Effector memory CD8-positive, alpha-beta T cell (primary cell): ENCODE measurements around the gene CAMTA1.
A peak's percentile ranks its signal among the peaks of the same experiment; 100 is the strongest.

Source experiments
- ATAC-seq: fragments of 150-1000 bp; cut with Tn5 transposase; replicated peaks from 2 replicates; pipeline ENCODE4 v1.10.0; 2021; ENCODE audit warnings: mild to moderate bottlenecking, moderate library complexity
- DNase-seq, 3 experiments: peaks; one replicate each; pipeline ENCODE4 v3.0.0; 2021
- H3K27ac Mint-ChIP-seq, 2 donors: one replicate each; pipeline ENCODE4 v1.8.0; 2022; ENCODE audit warnings: mild to moderate bottlenecking in 2 of 2, mixed read lengths in 2 of 2, moderate library complexity in 2 of 2
- H3K27me3 Mint-ChIP-seq, 2 donors: one replicate each; pipeline ENCODE4 v1.8.0; 2022; ENCODE audit warnings: mixed read lengths in 2 of 2
- H3K36me3 Mint-ChIP-seq: one replicate; pipeline ENCODE4 v1.8.0; 2022; ENCODE audit warnings: mild to moderate bottlenecking, moderate library complexity, mixed read lengths; ENCODE audit not compliant: insufficient read depth
- H3K4me1 Mint-ChIP-seq, 2 donors: one replicate each; pipeline ENCODE4 v1.8.0; 2022; ENCODE audit warnings: low read depth in 2 of 2, mixed read lengths in 2 of 2
- H3K4me3 Mint-ChIP-seq, 2 donors: one replicate each; pipeline ENCODE4 v1.8.0; 2022; ENCODE audit warnings: mild to moderate bottlenecking in 2 of 2, mixed read lengths in 2 of 2, moderate library complexity in 2 of 2
- H3K9me3 Mint-ChIP-seq, 2 donors: one replicate each; pipeline ENCODE4 v1.8.0; 2022; ENCODE audit warnings: mixed read lengths in 2 of 2

CAMTA1 gene

DNA sequence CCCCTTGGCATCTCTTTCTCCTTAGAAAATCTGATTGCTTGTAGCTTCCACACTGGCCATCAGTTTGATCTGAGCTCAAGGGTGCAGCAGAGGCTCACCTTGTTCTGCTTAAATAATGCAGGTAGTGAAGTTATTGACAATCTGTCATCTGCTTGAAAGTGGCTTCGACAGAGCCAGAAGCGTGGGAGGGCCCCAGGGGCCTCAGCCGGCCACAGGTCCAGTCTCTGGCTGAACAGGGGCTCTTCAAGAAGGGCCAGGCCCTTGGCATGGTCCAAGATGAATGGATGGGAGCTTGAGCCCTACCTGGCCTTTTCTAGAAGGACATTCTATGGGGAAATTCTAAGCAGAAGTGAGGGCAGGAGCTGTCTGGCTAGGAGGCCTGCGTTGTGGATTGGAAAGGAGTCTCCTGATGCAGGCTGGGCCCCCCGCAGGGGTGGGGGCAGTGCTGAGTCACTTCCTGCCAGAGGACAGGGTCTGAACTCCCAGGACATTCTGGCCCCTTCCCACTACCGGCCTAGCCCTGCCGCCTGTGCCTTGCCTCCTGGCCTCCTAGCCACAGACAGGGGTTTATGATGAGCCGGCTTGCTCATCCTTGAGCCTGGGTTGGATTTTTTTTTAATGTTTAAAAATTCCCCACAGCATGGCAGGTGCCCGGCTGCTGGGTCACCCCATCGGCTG is 823.5 kb downstream of the CAMTA1 start:
- Mint-ChIP-seq H3K4me3 (no peak overlapping the region), H3K4me1 (no peaks in the 10 kb centered on the region), H3K27me3 (peaks cover 57 to 93% of the 10 kb centered on the region in 2 donors), H3K27ac (no peak overlapping the region), H3K9me3 (no peaks in the 10 kb centered on the region), H3K36me3 (no peaks in the 10 kb centered on the region)
- no peak for ATAC-seq
- DNase-seq: no peak

DNA sequence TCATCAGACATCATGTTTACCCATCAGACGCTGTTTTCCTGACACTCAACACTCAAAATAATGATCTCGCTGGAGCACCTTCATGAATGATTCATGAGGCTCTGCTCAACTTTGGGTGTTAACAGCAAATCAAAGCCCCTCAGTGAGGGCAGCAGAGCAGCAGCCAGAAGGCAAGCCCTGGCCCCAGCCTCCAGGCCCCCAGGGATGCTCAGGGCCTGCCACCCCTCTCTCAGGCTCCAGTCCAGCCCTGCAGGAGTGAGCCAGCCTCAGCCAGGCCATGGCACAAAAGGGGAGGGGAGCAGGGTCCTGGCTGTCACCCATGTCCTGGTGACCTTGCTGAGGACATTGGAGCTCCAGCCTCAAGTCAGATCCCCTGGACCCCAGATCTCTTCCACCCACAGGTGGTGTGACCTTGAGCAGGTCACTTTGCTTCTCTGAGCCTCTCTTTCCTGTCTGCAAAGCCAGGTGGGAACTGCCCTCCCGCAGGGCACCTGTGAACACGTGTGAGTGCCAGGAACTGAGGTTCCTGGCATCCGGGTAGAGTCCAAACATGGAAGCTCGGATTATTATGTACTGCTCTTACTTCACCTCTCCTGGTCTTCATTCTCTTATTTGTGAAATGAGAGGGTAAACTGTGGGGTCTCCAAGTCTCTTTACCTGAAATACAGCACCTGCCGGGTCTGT is 824.2 kb downstream of the CAMTA1 start:
- no peak overlapping the region for H3K27ac Mint-ChIP-seq
- H3K9me3 Mint-ChIP-seq: no peaks in the 10 kb centered on the region
- DNase-seq (no peak), ATAC-seq (no peak)
- H3K4me1 Mint-ChIP-seq: no peaks in the 10 kb centered on the region
- no peaks in the 10 kb centered on the region for H3K36me3 Mint-ChIP-seq
- H3K4me3 Mint-ChIP-seq: no peak overlapping the region
- peaks cover 51 to 93% of the 10 kb centered on the region in 2 donors for H3K27me3 Mint-ChIP-seq

DNA sequence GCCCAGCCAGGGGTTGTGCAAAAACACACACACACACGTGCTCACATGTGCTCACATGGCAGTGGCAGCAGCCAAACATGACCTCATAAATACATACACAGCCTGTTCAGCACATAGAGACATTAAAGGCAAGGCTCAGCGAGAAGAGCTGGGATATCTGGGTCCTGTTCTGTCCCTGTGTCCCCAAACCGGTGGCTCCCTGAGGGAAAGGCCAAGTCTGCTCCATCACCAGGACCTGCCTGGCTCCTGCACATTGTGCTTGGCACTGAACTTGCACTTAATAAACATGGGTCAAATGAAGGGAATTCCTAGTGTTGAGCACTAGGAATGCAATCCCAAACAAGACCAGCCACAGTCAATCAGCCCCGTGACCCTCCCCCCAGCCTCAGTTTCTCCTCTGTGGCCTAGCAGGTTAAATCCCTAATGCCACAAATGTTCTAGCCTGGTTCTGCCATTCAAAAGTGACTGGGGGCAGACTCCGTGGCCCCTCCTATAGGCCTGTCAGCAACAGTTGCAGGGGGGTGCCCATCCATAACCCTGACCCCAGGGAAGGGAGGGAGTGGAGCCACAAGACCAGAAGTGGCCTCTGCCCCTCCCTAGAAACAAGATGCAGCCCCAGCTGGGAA is 825.0 kb downstream of the CAMTA1 start:
- H3K4me1 Mint-ChIP-seq: no peaks in the 10 kb centered on the region
- H3K36me3 Mint-ChIP-seq: no peaks in the 10 kb centered on the region
- ATAC-seq: no peak
- DNase-seq: no peak
- H3K9me3 Mint-ChIP-seq: no peaks in the 10 kb centered on the region
- H3K27ac Mint-ChIP-seq: no peak overlapping the region
- H3K4me3 Mint-ChIP-seq: no peak overlapping the region
- peaks cover 55 to 93% of the 10 kb centered on the region in 2 donors for H3K27me3 Mint-ChIP-seq

- ATAC-seq (no peak), DNase-seq (no peak)
- H3K4me3 Mint-ChIP-seq: no peak overlapping the region
- no peaks in the 10 kb centered on the region for H3K9me3 Mint-ChIP-seq
- H3K27ac Mint-ChIP-seq: no peak overlapping the region
- no peaks in the 10 kb centered on the region for H3K4me1 Mint-ChIP-seq
- no peaks in the 10 kb centered on the region for H3K36me3 Mint-ChIP-seq
- H3K27me3 Mint-ChIP-seq: peaks cover 48 to 88% of the 10 kb centered on the region in 2 donors
These were observed 825.7 kb downstream of the CAMTA1 start for GRCh38 chr1:7610936-7611335.

GRCh38 chr1:7611421-7612010 is 826.3 kb downstream of the CAMTA1 start:
- peaks cover 0 to 2% of the 10 kb centered on the region in 2 donors for H3K9me3 Mint-ChIP-seq
- no peak overlapping the region for H3K4me3 Mint-ChIP-seq
- no peak for ATAC-seq
- no peaks in the 10 kb centered on the region for H3K4me1 Mint-ChIP-seq
- H3K27ac Mint-ChIP-seq: no peak overlapping the region
- H3K36me3 Mint-ChIP-seq: no peaks in the 10 kb centered on the region
- peaks cover 43 to 88% of the 10 kb centered on the region in 2 donors for H3K27me3 Mint-ChIP-seq
- no peak for DNase-seq

DNA sequence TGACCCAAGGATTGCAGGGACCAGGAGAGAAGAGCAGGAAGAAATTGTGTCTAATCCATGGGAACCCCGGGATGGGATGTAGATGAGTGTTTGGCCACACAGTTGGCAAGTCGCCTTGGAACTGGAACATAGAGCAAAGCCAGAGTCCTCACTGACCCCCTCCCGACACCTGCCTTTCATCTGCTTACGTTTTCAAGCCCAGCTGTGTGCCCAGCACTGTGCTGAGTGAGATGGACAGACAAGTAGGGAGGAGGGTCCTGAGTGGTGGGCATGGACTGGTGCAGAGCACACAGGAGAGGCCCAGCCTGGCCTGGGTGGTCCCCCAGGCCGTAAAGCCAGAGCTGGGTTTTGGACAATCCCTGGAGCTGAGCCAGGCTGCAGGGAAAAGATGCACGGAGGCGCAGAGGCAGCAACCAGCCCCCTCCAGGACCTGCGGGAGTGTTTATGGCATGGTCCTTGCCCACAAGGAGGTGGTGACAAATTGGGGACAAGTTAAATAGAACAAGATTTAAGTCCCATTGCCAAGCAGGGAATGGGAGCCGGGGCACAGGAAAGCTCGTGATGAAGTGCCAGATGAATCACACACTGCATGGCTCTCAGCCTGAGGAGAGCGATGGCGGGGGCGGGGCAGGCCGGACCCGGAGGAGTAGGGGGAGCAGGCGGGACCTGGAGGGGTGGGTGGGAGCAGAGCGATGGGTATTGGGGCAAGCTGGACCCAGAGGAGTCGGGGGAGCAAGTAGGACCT is 828.0 kb downstream of the CAMTA1 start:
- Mint-ChIP-seq H3K27ac (no peak overlapping the region), H3K4me3 (no peak overlapping the region), H3K9me3 (peaks cover 0 to 3% of the 10 kb centered on the region in 2 donors), H3K27me3 (peaks cover 31 to 79% of the 10 kb centered on the region in 2 donors), H3K36me3 (no peaks in the 10 kb centered on the region), H3K4me1 (no peaks in the 10 kb centered on the region)
- DNase-seq: no peak
- no peak for ATAC-seq

DNA sequence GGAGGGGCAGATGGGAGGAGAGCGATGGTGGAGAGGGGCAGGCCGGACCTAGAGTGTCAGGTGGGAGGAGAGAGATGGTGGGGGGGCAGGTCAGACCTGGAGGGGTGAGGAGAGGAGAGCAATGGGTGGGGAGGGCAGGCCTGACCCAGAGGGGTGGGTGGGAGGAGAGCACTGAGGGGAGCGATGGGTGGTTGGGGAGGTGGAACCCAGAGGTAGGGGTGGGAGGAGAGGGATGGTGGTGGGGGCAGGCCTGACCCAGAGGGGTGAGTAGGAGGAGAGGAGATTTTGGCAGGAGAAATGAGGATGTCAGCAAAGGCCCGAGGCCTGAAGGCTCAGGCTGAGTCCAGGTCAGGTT is 828.6 kb downstream of the CAMTA1 start:
- H3K27ac Mint-ChIP-seq: no peak overlapping the region
- H3K9me3 Mint-ChIP-seq: peaks cover 0 to 3% of the 10 kb centered on the region in 2 donors
- ATAC-seq (no peak), DNase-seq (no peak)
- no peaks in the 10 kb centered on the region for H3K4me1 Mint-ChIP-seq
- H3K4me3 Mint-ChIP-seq: no peak overlapping the region
- peaks cover 31 to 79% of the 10 kb centered on the region in 2 donors for H3K27me3 Mint-ChIP-seq
- no peaks in the 10 kb centered on the region for H3K36me3 Mint-ChIP-seq

- Mint-ChIP-seq H3K9me3 (peaks cover 0 to 3% of the 10 kb centered on the region in 2 donors), H3K4me1 (no peaks in the 10 kb centered on the region), H3K4me3 (no peak overlapping the region), H3K27me3 (peaks cover 36 to 81% of the 10 kb centered on the region in 2 donors), H3K36me3 (no peaks in the 10 kb centered on the region), H3K27ac (no peak overlapping the region)
- DNase-seq (no peak), ATAC-seq (no peak)
These were observed 829.4 kb downstream of the CAMTA1 start for GRCh38 chr1:7614576-7615074.

GRCh38 chr1:7615138-7615537 is 829.9 kb downstream of the CAMTA1 start:
- Mint-ChIP-seq H3K9me3 (peaks cover 0 to 3% of the 10 kb centered on the region in 2 donors), H3K27ac (no peak overlapping the region), H3K27me3 (peaks cover 31 to 81% of the 10 kb centered on the region in 2 donors), H3K4me1 (no peaks in the 10 kb centered on the region), H3K4me3 (no peak overlapping the region), H3K36me3 (no peaks in the 10 kb centered on the region)
- no peak for ATAC-seq
- DNase-seq: no peak

- Mint-ChIP-seq H3K36me3 (no peaks in the 10 kb centered on the region), H3K9me3 (peaks cover 0 to 3% of the 10 kb centered on the region in 2 donors), H3K27me3 (peaks cover 41 to 83% of the 10 kb centered on the region in 2 donors), H3K4me1 (no peaks in the 10 kb centered on the region), H3K27ac (no peak overlapping the region), H3K4me3 (no peak overlapping the region)
- DNase-seq: peak in 1 of 3 experiments; percentile 11
- no peak for ATAC-seq
These were observed 831.0 kb downstream of the CAMTA1 start for GRCh38 chr1:7616076-7616832.

DNA sequence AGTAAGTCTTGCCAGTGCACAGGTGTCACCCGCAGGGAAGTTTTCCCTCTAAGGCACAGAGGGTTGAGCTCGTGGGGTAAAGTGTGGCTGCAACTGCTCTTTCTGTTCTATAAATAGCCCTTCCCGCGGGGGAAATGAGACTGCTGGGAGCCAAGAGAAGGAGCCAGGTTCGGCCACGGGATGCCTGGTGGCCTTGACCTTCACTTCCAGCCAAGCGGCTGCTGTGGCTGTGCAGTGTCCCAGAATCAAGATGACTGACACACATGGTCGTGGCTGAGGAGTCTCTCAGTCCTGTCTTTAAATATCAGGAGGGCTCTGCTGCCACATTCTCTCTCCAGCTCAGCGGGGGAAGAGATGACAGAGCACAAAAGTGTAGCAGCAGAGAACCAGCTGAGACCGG is 831.7 kb downstream of the CAMTA1 start:
- H3K27ac Mint-ChIP-seq: no peak overlapping the region
- peaks cover 43 to 85% of the 10 kb centered on the region in 2 donors for H3K27me3 Mint-ChIP-seq
- no peaks in the 10 kb centered on the region for H3K4me1 Mint-ChIP-seq
- no peak for ATAC-seq
- no peaks in the 10 kb centered on the region for H3K36me3 Mint-ChIP-seq
- H3K9me3 Mint-ChIP-seq: peaks cover 0 to 3% of the 10 kb centered on the region in 2 donors
- DNase-seq: no peak
- no peak overlapping the region for H3K4me3 Mint-ChIP-seq

DNA sequence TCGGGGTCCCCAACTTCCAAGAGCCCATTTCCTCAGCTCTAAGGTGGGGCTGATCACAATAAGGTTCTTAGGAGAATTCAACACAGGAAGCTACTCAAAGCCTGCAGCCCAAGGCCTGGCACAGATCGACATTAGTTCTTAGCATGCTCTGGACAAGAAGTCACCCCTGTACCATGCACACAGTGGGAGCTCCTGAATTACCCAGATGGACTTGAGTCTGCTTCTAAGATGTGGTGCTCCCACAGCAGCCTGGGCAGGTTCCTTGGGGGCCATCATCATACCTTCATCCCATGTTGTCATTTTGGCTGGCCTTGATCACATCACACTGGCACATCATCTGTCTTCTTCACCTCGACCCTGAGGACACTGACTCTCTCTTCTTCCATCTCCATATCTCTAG is 832.6 kb downstream of the CAMTA1 start:
- no peak overlapping the region for H3K27ac Mint-ChIP-seq
- DNase-seq: no peak
- no peak overlapping the region for H3K4me3 Mint-ChIP-seq
- no peaks in the 10 kb centered on the region for H3K4me1 Mint-ChIP-seq
- no peaks in the 10 kb centered on the region for H3K36me3 Mint-ChIP-seq
- H3K9me3 Mint-ChIP-seq: peaks cover 0 to 3% of the 10 kb centered on the region in 2 donors
- H3K27me3 Mint-ChIP-seq: peaks cover 43 to 85% of the 10 kb centered on the region in 2 donors
- no peak for ATAC-seq
